A204.1 (cell line): ENCODE measurements around the gene RNF213.

Experiments used
- FAIRE-seq: peaks from 2 replicates; lab custom pipeline; 2012; peaks lifted over from hg19 to GRCh38; lab: Jason Lieb, UNC

RNF213 gene

GRCh38 chr17:80374039-80374731 is 113.5 kb downstream of the RNF213 start:
- no peak for FAIRE-seq

GRCh38 chr17:80374732-80375585 is 114.3 kb downstream of the RNF213 start:
- FAIRE-seq: no peak

GRCh38 chr17:80376531-80376930 is 115.9 kb downstream of the RNF213 start:
- no peak for FAIRE-seq

DNA sequence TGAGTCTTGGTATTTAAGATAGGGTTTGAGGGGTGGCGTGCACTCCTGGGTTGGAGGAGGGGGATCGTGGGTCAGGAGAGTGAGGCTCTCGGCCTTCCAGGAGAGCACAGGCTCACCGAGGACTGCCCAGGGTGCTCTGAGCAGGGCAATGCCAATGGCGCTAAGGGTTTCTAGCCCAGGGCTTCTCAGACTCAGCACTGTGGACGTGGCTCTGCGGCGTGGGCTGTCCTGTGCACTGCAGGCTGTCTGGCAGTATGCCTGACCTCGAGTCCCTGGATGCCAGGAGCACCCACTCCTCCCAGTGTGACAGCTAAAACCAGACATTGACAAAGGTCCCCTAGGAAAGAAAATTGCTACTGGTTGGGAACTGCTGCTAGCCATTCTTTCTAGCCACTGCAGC is 117.1 kb downstream of the RNF213 start:
- FAIRE-seq: no peak

DNA sequence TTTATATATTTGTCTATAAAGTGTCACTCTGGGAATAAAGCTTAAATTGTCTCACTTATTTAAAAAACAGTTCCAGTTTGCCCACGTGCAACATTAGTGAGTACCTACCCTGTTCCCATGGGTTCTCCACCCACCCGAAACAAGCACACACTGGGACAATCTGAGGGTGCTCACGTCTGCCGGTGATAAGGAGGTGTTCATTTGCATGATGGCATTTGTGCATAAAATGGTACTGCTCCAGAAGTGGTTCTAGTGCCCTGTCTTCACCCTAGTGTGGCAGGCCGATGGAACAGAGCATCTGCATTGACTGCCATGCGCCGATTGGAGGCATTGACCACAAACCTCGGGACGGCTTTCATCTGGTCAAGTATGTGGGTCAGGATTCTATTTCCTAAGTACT is 118.7 kb downstream of the RNF213 start:
- FAIRE-seq: no peak

DNA sequence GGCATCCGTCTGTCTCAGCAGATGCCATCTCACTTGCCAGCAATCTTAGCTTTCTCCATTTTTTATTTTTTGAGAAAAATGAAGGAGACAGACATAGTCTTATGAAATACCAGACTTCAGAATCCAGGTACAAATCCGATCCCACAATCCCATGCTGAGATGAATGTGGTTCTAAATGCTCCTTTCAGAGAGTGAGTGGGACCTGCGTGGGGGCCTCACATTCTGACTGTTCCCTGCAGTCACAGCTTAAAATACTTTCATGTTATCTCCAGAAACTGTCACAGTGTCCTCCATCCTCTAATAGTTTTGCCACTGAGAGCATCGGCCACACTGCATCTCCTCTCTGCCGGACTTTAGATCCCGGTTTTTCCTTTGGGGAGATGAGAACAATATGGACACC is 119.4 kb downstream of the RNF213 start:
- no peak for FAIRE-seq

- FAIRE-seq: no peak
These were observed 119.9 kb downstream of the RNF213 start for GRCh38 chr17:80380555-80381002.

GRCh38 chr17:80381416-80381923 is 120.8 kb downstream of the RNF213 start:
- FAIRE-seq: no peak

DNA sequence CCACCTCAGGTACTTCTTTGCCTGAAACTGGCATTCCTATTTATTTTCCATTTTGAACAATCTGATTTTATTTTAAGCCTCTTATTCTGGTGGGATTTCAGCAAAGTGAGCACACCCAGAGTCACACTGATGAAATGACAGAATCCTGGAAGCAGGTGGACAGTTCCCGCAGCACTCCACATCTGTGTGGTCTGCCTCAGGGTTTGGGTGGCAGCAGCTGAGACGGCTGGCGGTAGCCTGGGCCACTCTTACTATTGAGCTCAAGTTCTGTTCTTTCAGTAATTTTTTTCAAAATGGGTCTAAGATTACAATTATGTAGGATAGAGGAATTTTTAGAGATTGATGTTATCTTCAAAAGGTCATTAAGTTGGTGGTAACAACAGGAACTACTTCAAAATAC is 121.8 kb downstream of the RNF213 start:
- no peak for FAIRE-seq

- FAIRE-seq: no peak
These were observed 122.3 kb downstream of the RNF213 start for GRCh38 chr17:80382956-80383355.

DNA sequence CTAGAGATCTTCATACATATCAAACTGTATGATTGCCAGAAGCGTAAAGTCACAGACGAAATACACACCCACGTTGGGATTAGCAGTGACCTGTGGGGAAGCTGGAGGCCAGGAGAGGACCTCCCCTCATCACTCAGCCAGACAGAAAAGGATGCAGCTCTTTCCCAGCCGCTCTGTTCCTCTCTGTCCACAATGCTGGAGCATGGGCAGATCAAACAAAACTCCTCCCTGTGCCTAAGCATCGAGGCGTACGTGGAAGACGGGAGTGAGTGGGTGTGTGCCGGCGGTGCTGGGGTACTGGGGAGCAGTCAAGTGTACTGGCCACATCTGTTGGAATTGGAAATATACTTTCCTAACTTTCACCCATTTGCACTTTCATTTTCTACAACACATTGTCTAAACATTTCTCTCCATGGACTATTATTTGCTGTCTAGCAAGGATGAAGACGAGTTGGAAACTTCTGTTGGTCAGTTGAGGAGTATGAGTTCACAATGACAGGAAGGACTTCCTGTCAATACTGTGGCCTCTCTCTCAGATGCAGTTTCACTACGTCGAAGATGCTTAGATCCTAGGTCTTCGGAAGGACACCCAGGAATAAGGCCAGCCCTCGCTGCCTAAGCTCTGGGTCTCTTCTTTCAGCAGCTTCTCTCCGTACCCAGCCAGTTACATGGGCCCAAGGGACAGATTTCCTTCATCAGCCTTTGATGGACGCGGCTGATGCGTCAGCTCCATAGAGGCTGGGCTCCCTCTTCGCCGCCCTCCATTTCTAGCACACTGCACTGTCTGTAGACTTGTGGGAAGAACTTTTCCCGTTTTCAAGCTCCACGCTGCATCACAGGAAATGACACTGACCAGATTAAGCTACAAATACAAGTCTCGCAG is 123.7 kb downstream of the RNF213 start:
- FAIRE-seq: no peak

GRCh38 chr17:80385046-80385445 is 124.4 kb downstream of the RNF213 start:
- no peak for FAIRE-seq

DNA sequence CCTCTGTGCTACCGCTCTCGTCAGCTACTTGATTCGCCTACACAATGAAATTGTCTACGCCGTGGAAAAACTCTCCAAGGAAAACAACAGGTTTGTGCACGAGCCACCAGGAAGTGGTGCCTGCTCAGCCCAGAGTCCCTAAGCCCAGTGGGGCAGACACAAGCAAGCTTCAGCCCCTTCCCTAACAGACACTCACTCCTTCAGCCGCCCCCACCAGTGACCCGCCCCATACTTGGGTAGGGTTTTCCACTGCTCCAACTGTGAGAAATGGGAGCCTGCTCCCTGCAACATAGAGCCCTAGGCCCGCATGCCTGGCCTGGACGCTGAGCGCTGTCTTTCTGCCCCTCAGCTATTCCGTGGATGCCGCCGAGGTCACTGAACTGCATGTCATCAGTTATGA is 125.7 kb downstream of the RNF213 start:
- FAIRE-seq: no peak

DNA sequence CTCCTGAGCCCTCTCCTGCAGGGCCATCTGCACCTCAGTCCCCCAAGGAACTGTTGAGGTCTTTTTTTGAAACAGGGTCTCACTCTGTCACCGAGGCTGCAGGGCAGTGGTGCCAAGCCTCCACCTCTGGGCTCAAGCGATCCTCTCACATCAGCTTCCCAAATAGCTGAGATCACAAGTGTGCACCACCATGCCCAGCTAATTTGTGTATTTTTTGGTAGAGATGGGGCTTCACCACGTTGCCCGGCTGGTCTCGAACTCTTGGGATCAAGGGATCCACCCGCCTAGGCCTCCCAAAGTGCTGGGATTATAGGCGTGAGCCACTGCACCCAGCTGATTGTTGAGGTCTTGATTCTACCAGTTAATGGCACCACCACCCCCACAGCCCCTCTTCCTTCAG is 126.4 kb downstream of the RNF213 start:
- no peak for FAIRE-seq

DNA sequence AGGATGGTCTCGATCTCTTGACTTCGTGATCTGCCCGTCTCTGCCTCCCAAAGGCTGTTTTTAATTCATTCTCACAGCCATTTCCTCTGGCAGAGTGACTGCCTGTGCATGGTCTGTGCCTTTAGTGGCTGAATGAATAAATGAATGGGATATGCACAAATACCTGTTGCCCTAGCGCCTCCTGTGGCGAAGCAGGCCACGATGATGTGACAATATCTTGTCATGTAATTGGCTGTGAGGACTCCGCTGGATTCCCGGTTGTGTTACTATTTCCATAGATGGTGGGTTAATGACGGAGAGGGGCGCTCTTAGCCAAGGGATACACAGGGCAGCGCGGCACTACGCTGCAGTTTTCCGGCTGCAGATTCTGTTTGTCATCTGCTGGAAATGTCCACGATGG is 127.5 kb downstream of the RNF213 start:
- no peak for FAIRE-seq

- FAIRE-seq: no peak
These were observed 127.9 kb downstream of the RNF213 start for GRCh38 chr17:80388601-80389000.

DNA sequence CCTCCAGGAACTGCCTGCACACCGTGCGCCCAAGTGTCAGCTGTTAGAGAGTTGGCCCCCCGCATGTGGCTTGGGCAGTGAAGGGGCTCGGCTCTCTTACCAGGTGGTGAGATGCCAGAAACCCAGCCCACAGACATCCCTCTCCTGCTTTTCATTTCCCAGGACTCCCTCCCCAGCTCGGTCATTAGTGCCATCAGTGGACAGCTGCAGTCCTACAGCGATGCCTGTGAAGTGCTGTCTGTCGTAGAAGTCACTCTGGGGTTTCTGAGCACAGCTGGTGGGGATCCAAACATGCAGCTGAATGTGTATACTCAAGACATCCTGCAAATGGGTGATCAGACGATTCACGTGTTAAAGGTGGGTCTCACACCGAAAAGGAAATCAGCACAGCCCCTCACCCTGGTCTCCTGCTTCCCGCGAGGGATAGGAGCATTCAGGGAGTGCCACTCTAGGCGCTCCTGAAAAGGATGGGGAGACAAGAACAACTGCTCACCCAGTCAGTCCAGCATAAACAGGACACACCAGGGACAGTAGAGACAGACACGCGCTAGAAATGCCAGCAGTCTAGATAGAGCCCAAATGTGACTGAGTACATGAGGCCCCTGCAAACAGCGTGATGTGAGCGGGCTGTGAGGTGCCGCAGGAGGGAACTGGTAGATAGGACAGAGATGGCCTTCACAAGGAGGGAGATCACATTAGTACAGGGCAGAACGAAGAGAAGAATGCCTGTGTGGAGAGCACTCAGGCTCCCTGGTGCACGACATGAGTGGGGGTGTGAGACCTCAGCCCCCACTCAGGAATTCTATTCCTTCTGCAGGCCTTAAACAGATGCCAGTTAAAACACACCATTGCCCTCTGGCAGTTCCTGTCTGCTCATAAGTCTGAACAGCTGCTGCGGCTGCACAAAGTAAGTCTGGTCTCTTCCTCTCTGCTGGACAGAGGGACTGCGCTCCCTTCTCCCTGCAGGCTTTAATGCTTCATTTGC is 128.7 kb downstream of the RNF213 start:
- FAIRE-seq: no peak

- no peak for FAIRE-seq
These were observed 132.7 kb downstream of the RNF213 start for GRCh38 chr17:80393241-80393890.

GRCh38 chr17:80393961-80394360 is 133.3 kb downstream of the RNF213 start:
- FAIRE-seq: no peak

GRCh38 chr17:80394629-80395216 is 134.1 kb downstream of the RNF213 start:
- FAIRE-seq: no peak
